Measurements from ENCODE around the gene OVCH1.

DNA sequence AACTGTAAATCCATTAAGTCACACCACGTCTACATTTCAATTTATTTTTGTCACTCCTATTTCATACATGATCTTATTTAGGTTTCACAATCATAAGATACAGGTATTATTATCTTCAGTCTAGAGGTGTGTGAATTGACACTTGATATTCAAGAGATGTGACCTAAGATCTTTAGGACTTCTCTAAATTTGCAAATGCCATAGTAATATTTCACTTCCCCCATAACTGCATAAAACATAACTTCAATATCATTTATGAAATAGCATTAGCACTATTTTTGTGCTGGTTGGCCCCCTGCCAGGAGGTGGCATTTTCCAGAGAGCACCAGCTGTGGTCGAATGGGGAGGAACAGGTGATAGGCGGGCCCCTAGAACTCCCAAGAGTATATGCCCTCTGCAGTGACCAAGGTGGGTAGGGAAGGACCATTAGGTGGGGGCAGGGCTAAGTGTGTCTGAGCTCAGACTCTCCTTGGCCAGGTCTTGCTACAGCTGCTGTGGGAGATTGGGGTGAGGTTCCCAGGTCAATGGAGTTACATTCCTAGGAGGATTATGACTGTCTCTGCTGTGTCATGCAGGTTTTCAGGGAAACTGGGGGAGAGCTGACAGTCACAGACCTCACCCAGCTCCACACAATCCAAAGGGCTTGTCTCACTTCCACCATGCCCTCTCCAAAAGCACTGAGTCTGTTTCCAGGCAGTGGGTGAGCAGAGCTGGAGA is 67.3 kb downstream of the OVCH1 start:
- TF ChIP-seq CTCF (IDR thresholded peaks at IDR 0.05; ENCODE audit: insufficient read depth, low read length) (no peak), POLR2AphosphoS5 (IDR thresholded peaks at IDR 0.05; ENCODE audit: low read depth) (no peak), GABPA (IDR thresholded peaks at IDR 0.05; ENCODE audit: low read depth) (no peak)
- TF ChIP-seq, protein P1, sequence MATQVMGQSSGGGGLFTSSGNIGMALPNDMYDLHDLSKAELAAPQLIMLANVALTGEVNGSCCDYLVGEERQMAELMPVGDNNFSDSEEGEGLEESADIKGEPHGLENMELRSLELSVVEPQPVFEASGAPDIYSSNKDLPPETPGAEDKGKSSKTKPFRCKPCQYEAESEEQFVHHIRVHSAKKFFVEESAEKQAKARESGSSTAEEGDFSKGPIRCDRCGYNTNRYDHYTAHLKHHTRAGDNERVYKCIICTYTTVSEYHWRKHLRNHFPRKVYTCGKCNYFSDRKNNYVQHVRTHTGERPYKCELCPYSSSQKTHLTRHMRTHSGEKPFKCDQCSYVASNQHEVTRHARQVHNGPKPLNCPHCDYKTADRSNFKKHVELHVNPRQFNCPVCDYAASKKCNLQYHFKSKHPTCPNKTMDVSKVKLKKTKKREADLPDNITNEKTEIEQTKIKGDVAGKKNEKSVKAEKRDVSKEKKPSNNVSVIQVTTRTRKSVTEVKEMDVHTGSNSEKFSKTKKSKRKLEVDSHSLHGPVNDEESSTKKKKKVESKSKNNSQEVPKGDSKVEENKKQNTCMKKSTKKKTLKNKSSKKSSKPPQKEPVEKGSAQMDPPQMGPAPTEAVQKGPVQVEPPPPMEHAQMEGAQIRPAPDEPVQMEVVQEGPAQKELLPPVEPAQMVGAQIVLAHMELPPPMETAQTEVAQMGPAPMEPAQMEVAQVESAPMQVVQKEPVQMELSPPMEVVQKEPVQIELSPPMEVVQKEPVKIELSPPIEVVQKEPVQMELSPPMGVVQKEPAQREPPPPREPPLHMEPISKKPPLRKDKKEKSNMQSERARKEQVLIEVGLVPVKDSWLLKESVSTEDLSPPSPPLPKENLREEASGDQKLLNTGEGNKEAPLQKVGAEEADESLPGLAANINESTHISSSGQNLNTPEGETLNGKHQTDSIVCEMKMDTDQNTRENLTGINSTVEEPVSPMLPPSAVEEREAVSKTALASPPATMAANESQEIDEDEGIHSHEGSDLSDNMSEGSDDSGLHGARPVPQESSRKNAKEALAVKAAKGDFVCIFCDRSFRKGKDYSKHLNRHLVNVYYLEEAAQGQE (IDR thresholded peaks at IDR 0.05; ENCODE audit: insufficient replicate concordance, low read depth): no peak

All from HL-60 (cell line).